Keratinocyte (primary cell): Measurements from ENCODE around the gene ANKRD6. TPM values are rescaled to one million over a fixed set of nuclear protein-coding genes. Genes with fewer than 3 reads are reported as not detected.

Experiments used
- DNase-seq: peaks from one replicate; pipeline ENCODE4 v3.0.0-alpha.2; 2011; ENCODE audit warnings: low read depth, missing footprints, low spot score
- FAIRE-seq: peaks from 2 replicates; lab custom pipeline; 2011; peaks lifted over from hg19 to GRCh38; lab: Jason Lieb, UNC
- H2AFZ ChIP-seq: 2 replicates; pipeline ENCODE4 v1.6.0; 2012; ENCODE audit warnings: low read length, control low read depth, inconsistent platforms; ENCODE audit not compliant: control insufficient read depth
- H3K27ac ChIP-seq: 2 replicates; pipeline ENCODE4 v1.5.1; 2011; ENCODE audit warnings: low read length; ENCODE audit not compliant: control insufficient read depth, insufficient read depth
- H3K27me3 ChIP-seq: 3 replicates; pipeline ENCODE4 v1.6.0; 2011; ENCODE audit warnings: low read length; ENCODE audit not compliant: control insufficient read depth, insufficient read depth; ENCODE audit errors: extremely low read depth
- H3K36me3 ChIP-seq, 2 experiments: 2 replicates in 1 of 2; 3 replicates in 1 of 2; pipeline ENCODE4 v1.5.1; 2011; ENCODE audit warnings: low read length in 2 of 2, mild to moderate bottlenecking in 1 of 2; ENCODE audit not compliant: control insufficient read depth in 2 of 2, insufficient read depth in 2 of 2; ENCODE audit errors: extremely low read depth in 1 of 2
- H3K4me1 ChIP-seq: 3 replicates; pipeline ENCODE4 v1.5.1; 2011; ENCODE audit warnings: low read length; ENCODE audit not compliant: control insufficient read depth, insufficient read depth; ENCODE audit errors: extremely low read depth
- H3K4me2 ChIP-seq: 3 replicates; pipeline ENCODE4 v1.6.0; 2011; ENCODE audit warnings: low read depth, low read length; ENCODE audit not compliant: control insufficient read depth, insufficient read depth; ENCODE audit errors: extremely low read depth
- H3K4me3 ChIP-seq, 3 experiments: fragments of 200-600 bp in 1 of 3; sonication (generic) in 1 of 3; 2 replicates in 2 of 3; 3 replicates in 1 of 3; pipeline ENCODE4 v1.5.1; 2011 to 2016; ENCODE audit warnings: low read length in 3 of 3, mild to moderate bottlenecking in 3 of 3, control low read depth in 2 of 3, inconsistent platforms in 1 of 3, low read depth in 1 of 3, mixed read lengths in 1 of 3, mixed run types in 1 of 3, moderate library complexity in 1 of 3; ENCODE audit not compliant: control insufficient read depth in 2 of 3, insufficient read depth in 2 of 3; ENCODE audit errors: extremely low read depth in 1 of 3
- H3K79me2 ChIP-seq: 2 replicates; pipeline ENCODE4 v1.6.0; 2012; ENCODE audit warnings: low read length; ENCODE audit not compliant: control insufficient read depth, insufficient read depth
- H3K9ac ChIP-seq: 3 replicates; pipeline ENCODE4 v1.6.0; 2011; ENCODE audit warnings: low read length; ENCODE audit not compliant: control insufficient read depth, insufficient read depth; ENCODE audit errors: extremely low read depth
- H3K9me1 ChIP-seq: 3 replicates; pipeline ENCODE4 v1.6.0; 2011; ENCODE audit warnings: low read length; ENCODE audit not compliant: control insufficient read depth, insufficient read depth; ENCODE audit errors: extremely low read depth
- H3K9me3 ChIP-seq: 2 replicates; pipeline ENCODE4 v1.5.1; 2012; ENCODE audit warnings: low read depth, low read length; ENCODE audit not compliant: control insufficient read depth
- H4K20me1 ChIP-seq: 3 replicates; pipeline ENCODE4 v1.6.0; 2011; ENCODE audit warnings: low read length; ENCODE audit not compliant: control insufficient read depth, insufficient read depth; ENCODE audit errors: extremely low read depth
- CTCF ChIP-seq, 3 experiments: IDR thresholded peaks in 1 of 3; conservative IDR thresholded peaks in 1 of 3; optimal IDR thresholded peaks in 1 of 3; 2 replicates in 2 of 3; 3 replicates in 1 of 3; pipeline versions ENCODE3 to v1.5.1; 2011; ENCODE audit warnings: low read length in 3 of 3, mild to moderate bottlenecking in 3 of 3, moderate library complexity in 2 of 3, control low read depth in 1 of 3, inconsistent platforms in 1 of 3; ENCODE audit not compliant: insufficient read depth in 2 of 3; ENCODE audit errors: extremely low read depth in 1 of 3
- EZH2 ChIP-seq: IDR thresholded peaks from one replicate; pipeline ENCODE4 v1.6.1; 2012; ENCODE audit warnings: inconsistent platforms, mild to moderate bottlenecking, low read length, moderate library complexity
- dilution Hi-C: fragments of 300-500 bp; cut with MboI; formaldehyde crosslinking; loops from one replicate; pipeline ENCODE4 v1.7.0; 2020; ENCODE audit warnings: low sequenced_read_pairs; ENCODE audit not compliant: extremely low pct_ligation_motif_present
- polyA plus RNA-seq, 5 experiments: library from polyadenylated mRNA; depleted of rRNA in 3 of 5; stranded (reverse) in 3 of 5; stranded (forward) in 1 of 5; unstranded in 1 of 5; fragments of >200 nt; gene quantifications; 1 replicate in 1 of 5; 2 replicates in 3 of 5; 3 replicates in 1 of 5; pipeline versions ENCODE4 v1.2.1 to v1.2.3, GENCODE V29; 2011 to 2012; ENCODE audit warnings: missing spikeins in 2 of 5, low read depth in 1 of 5, low replicate concordance in 1 of 5

The ANKRD6 gene
- polyA plus RNA-seq, 1 donor (not counting 4 experiments of a cell fraction or from before 2014, with no cell fraction given), result 5.7 TPM

GRCh38 chr6:89485320-89485719 is 52.4 kb downstream of the ANKRD6 start:
- Histone ChIP-seq H3K27me3 (no peaks in the 10 kb centered on the region), H3K9me1 (no peaks in the 10 kb centered on the region), H2AFZ (no peak overlapping the region), H3K9ac (no peak overlapping the region), H3K27ac (no peak overlapping the region), H4K20me1 (no peaks in the 10 kb centered on the region), H3K36me3 (no peaks in the 10 kb centered on the region), H3K4me2 (no peak overlapping the region), H3K4me1 (no peaks in the 10 kb centered on the region), H3K9me3 (no peaks in the 10 kb centered on the region), H3K4me3 (no peak overlapping the region), H3K79me2 (no peaks in the 10 kb centered on the region)
- dilution Hi-C loops, result no loop called here
- TF ChIP-seq EZH2 (no peak), CTCF (optimal IDR thresholded peaks at IDR 0.05 in 1 of 3, IDR thresholded peaks at IDR 0.05 in 1 of 3, conservative IDR thresholded peaks at IDR 0.05 in 1 of 3; ENCODE audit: extremely low read depth in 1 of 3, insufficient read depth in 2 of 3, low read length in 3 of 3) (no peak)
- DNase-seq (no peak), FAIRE-seq (no peak)

DNA sequence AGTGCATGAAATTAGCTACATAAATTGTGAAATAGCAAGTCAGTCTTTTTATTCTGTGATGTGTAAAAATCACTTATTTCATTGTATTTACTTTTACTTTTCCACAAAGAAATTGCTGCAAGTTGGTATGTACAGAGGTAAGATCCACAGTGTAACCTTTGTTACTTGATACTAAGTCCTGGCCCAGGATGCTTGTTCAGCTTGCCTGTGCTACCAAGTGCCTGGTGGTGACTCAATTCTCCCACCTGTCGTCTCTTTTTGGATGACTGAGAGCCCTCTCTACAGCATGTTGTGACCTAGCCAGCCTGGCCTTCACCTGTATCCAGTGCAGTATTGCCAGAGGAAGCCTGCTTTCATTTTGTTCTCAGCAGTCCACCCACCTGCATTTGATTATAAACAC is 54.9 kb downstream of the ANKRD6 start:
- DNase-seq (no peak), FAIRE-seq (no peak)
- no peak overlapping the region for H3K4me3 ChIP-seq
- H4K20me1 ChIP-seq, result no peaks in the 10 kb centered on the region
- no peak overlapping the region for H3K27ac ChIP-seq
- H2AFZ ChIP-seq, result no peak overlapping the region
- H3K4me2 ChIP-seq, result no peak overlapping the region
- H3K9ac ChIP-seq, result no peak overlapping the region
- H3K9me1 ChIP-seq, result no peaks in the 10 kb centered on the region
- no peaks in the 10 kb centered on the region for H3K9me3 ChIP-seq
- no peaks in the 10 kb centered on the region for H3K79me2 ChIP-seq
- TF ChIP-seq CTCF (optimal IDR thresholded peaks at IDR 0.05 in 1 of 3, IDR thresholded peaks at IDR 0.05 in 1 of 3, conservative IDR thresholded peaks at IDR 0.05 in 1 of 3; ENCODE audit: extremely low read depth in 1 of 3, insufficient read depth in 2 of 3, low read length in 3 of 3) (no peak), EZH2 (no peak)
- H3K36me3 ChIP-seq, result no peaks in the 10 kb centered on the region
- no peaks in the 10 kb centered on the region for H3K27me3 ChIP-seq
- no peaks in the 10 kb centered on the region for H3K4me1 ChIP-seq
- dilution Hi-C loops, result no loop called here
